ENCODE results near the gene MYO1E.

DNA sequence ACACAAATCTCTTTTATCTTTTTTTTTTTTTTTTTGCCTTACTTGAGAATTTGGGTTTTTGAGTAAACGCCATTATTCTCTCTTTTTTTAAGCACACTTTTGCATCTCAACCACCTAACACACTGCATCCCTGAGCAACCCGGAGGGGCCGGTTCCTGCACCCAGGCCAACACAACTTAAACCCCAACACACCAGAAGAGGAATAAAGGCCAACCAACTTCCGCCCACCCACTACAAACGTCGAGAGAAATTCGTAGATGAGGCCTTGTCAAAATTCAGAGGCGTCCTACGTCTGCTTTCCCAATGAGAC, 268.1 kb downstream of the MYO1E start:
- TF ChIP-seq SUZ12 (IDR thresholded peaks at IDR 0.05) (no peak), FOXM1 (IDR thresholded peaks at IDR 0.05; ENCODE audit: borderline replicate concordance) (no peak), BHLHE40 (IDR thresholded peaks at IDR 0.05; ENCODE audit: borderline replicate concordance) (no peak)
- TF ChIP-seq, protein P1, sequence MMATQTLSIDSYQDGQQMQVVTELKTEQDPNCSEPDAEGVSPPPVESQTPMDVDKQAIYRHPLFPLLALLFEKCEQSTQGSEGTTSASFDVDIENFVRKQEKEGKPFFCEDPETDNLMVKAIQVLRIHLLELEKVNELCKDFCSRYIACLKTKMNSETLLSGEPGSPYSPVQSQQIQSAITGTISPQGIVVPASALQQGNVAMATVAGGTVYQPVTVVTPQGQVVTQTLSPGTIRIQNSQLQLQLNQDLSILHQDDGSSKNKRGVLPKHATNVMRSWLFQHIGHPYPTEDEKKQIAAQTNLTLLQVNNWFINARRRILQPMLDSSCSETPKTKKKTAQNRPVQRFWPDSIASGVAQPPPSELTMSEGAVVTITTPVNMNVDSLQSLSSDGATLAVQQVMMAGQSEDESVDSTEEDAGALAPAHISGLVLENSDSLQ (IDR thresholded peaks at IDR 0.05) = no peak

Measured in HEK293T (cell line).